ENCODE measurements around the gene NDUFS6. TPM values are rescaled to one million over a fixed set of nuclear protein-coding genes. Genes with fewer than 3 reads are reported as not detected.

NDUFS6 gene
- total RNA-seq, 1 donor from 2014 or later = 37.6 TPM

DNA sequence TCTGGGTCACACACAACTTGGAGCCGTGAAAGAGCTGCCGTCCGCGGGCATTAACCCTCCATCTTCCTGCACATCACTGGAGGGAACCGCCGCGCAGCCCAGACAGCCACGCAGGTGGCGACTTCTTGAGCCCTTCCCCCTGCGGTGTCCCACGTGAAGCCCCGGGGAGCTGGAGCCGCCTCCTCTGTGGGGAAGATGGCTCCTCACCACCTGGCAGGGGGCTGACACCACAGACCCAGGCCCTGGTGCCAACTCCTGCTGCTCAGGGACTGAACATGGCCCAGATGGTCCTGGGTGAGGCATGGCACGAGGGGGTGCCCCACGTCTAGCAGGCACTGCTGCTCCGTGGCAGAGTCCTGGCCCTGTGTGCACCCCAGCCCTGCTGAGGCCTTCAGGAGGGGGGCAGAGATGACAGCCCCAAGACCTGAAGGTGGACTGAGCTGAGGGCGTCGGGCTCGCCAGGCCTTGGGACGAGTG, 38.9 kb downstream of the NDUFS6 start:
- DNase-seq (ENCODE audit: low read depth) (no peak), FAIRE-seq (no peak)
- TF ChIP-seq, protein P1, sequence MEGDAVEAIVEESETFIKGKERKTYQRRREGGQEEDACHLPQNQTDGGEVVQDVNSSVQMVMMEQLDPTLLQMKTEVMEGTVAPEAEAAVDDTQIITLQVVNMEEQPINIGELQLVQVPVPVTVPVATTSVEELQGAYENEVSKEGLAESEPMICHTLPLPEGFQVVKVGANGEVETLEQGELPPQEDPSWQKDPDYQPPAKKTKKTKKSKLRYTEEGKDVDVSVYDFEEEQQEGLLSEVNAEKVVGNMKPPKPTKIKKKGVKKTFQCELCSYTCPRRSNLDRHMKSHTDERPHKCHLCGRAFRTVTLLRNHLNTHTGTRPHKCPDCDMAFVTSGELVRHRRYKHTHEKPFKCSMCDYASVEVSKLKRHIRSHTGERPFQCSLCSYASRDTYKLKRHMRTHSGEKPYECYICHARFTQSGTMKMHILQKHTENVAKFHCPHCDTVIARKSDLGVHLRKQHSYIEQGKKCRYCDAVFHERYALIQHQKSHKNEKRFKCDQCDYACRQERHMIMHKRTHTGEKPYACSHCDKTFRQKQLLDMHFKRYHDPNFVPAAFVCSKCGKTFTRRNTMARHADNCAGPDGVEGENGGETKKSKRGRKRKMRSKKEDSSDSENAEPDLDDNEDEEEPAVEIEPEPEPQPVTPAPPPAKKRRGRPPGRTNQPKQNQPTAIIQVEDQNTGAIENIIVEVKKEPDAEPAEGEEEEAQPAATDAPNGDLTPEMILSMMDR (IDR thresholded peaks at IDR 0.05; ENCODE audit: insufficient read depth, low read depth, low read length) = no peak
- no peak for TF ChIP-seq EZH2 (IDR thresholded peaks at IDR 0.05; ENCODE audit: insufficient read depth, low read length)
- Histone ChIP-seq H3K27me3 (ENCODE audit: insufficient read depth, low read length) (peaks cover 2% of the 10 kb centered on the region), H3K9ac (ENCODE audit: low read length) (no peak overlapping the region), H3K4me3 (ENCODE audit: insufficient read depth, low read depth, low read length) (no peak overlapping the region), H3K27ac (ENCODE audit: low read depth, low read length) (no peak overlapping the region), H3K4me1 (ENCODE audit: insufficient read depth, low read length) (no peaks in the 10 kb centered on the region), H3K79me2 (ENCODE audit: insufficient read depth, low read length) (no peaks in the 10 kb centered on the region), H4K20me1 (ENCODE audit: insufficient read depth, low read length) (no peaks in the 10 kb centered on the region), H3K4me2 (ENCODE audit: low read length) (no peak overlapping the region), H3K9me3 (ENCODE audit: insufficient read depth, low read depth, low read length) (no peaks in the 10 kb centered on the region), H3K36me3 (ENCODE audit: insufficient read depth, low read length) (no peaks in the 10 kb centered on the region), H2AFZ (ENCODE audit: low read depth, low read length) (no peak overlapping the region)
- no peaks in the 10 kb centered on the region for H3K4me1 Mint-ChIP-seq (ENCODE audit: low read depth, unreplicated experiment)
- peaks cover 38% of the 10 kb centered on the region for H3K27me3 Mint-ChIP-seq (ENCODE audit: low read depth, unreplicated experiment)
- H3K27ac Mint-ChIP-seq (ENCODE audit: unreplicated experiment) = no peak overlapping the region
- no peaks in the 10 kb centered on the region for H3K36me3 Mint-ChIP-seq (ENCODE audit: low read depth, unreplicated experiment)
- no peak overlapping the region for H3K4me3 Mint-ChIP-seq (ENCODE audit: unreplicated experiment)
- H3K9me3 Mint-ChIP-seq (ENCODE audit: unreplicated experiment) = no peaks in the 10 kb centered on the region

DNA sequence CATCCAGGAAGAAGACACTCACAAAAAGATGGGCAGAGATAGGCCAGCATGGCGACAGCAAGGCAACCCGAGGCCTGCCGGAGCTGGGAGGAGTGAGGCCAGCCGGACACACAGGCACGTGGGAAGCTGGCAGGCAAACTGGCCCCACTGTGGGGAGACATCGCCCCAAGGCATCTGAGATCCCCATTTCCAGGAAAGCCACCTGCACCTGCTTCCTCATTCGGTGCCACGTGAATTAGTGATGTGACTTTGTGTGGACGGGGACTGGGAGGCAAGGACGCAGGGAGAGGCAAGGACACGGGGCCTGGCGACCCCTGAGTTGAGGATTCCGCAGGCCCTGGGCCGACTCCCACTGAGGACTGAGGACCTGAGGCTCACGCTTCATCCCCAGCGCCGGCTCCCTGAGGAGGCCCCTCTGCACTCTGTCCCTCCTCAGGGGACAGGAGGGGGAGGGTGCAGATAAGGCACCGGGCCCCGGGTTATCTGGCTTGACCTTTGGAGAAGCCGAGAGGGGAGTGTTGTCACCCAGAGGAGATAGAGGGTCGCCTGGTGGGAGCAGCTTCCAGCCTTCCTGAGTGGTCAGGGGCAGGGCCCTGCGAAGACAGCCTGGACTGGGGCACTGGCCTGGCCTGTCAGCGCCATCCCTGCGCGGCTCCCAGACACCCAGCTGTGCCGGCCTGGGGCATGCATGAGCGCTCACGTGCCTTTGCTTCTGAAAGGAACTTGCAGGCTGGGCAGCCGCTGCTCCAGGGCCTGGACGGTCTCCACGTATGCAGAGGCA, 39.7 kb downstream of the NDUFS6 start:
- H2AFZ ChIP-seq (ENCODE audit: low read depth, low read length) = no peak overlapping the region
- Mint-ChIP-seq H3K9me3 (ENCODE audit: unreplicated experiment) (no peaks in the 10 kb centered on the region), H3K4me1 (ENCODE audit: low read depth, unreplicated experiment) (no peaks in the 10 kb centered on the region), H3K27me3 (ENCODE audit: low read depth, unreplicated experiment) (peaks cover 34% of the 10 kb centered on the region), H3K27ac (ENCODE audit: unreplicated experiment) (no peak overlapping the region), H3K4me3 (ENCODE audit: unreplicated experiment) (no peak overlapping the region), H3K36me3 (ENCODE audit: low read depth, unreplicated experiment) (no peaks in the 10 kb centered on the region)
- no peaks in the 10 kb centered on the region for H3K79me2 ChIP-seq (ENCODE audit: insufficient read depth, low read length)
- no peak overlapping the region for H3K9ac ChIP-seq (ENCODE audit: low read length)
- DNase-seq (ENCODE audit: low read depth) (no peak), FAIRE-seq (no peak)
- no peaks in the 10 kb centered on the region for H4K20me1 ChIP-seq (ENCODE audit: insufficient read depth, low read length)
- no peak overlapping the region for H3K27ac ChIP-seq (ENCODE audit: low read depth, low read length)
- H3K36me3 ChIP-seq (ENCODE audit: insufficient read depth, low read length) = no peaks in the 10 kb centered on the region
- no peaks in the 10 kb centered on the region for H3K9me3 ChIP-seq (ENCODE audit: insufficient read depth, low read depth, low read length)
- peaks cover 2% of the 10 kb centered on the region for H3K27me3 ChIP-seq (ENCODE audit: insufficient read depth, low read length)
- no peaks in the 10 kb centered on the region for H3K4me1 ChIP-seq (ENCODE audit: insufficient read depth, low read length)
- H3K4me3 ChIP-seq (ENCODE audit: insufficient read depth, low read depth, low read length) = no peak overlapping the region
- no peak for TF ChIP-seq EZH2 (IDR thresholded peaks at IDR 0.05; ENCODE audit: insufficient read depth, low read length)
- TF ChIP-seq, protein P1 (IDR thresholded peaks at IDR 0.05; ENCODE audit: insufficient read depth, low read depth, low read length) = no peak
- H3K4me2 ChIP-seq (ENCODE audit: low read length) = no peak overlapping the region

All from astrocyte (in vitro differentiated cells and primary cell).